Calu3 (cell line): ENCODE measurements around the gene SLC38A1. TPM values are rescaled to one million over a fixed set of nuclear protein-coding genes. Genes with fewer than 3 reads are reported as not detected.

ENCODE experiments used
- BruUV-seq: library from RNA; stranded (reverse); fragments of 400-500 nt; replicated peaks from 2 replicates; lab custom pipeline; 2021; lab: Mats Ljungman, UMichigan
- CTCF ChIA-PET: fragments of 300-600 bp; sonication (Branson Sonifier 250); formaldehyde crosslinking; loops from one replicate; lab custom pipeline; 2022; ENCODE audit warnings: antibody characterized with exemption; lab: Charles Lee
- DNase-seq: peaks from one replicate; pipeline ENCODE4 v3.0.0; 2022
- H3K27ac Mint-ChIP-seq: one replicate; pipeline ENCODE4 v1.8.0; 2022; ENCODE audit warnings: mixed read lengths; ENCODE audit not compliant: unreplicated experiment
- H3K27me3 Mint-ChIP-seq: one replicate; pipeline ENCODE4 v1.8.0; 2022; ENCODE audit warnings: mixed read lengths; ENCODE audit not compliant: unreplicated experiment
- H3K36me3 Mint-ChIP-seq: one replicate; pipeline ENCODE4 v1.8.0; 2022; ENCODE audit warnings: mild to moderate bottlenecking, moderate library complexity, mixed read lengths; ENCODE audit not compliant: insufficient read depth, unreplicated experiment
- H3K4me1 Mint-ChIP-seq: one replicate; pipeline ENCODE4 v1.8.0; 2022; ENCODE audit warnings: mild to moderate bottlenecking, low read depth, mixed read lengths; ENCODE audit not compliant: unreplicated experiment
- H3K4me3 Mint-ChIP-seq: one replicate; pipeline ENCODE4 v1.8.0; 2022; ENCODE audit warnings: mild to moderate bottlenecking, low read depth, moderate library complexity, mixed read lengths; ENCODE audit not compliant: unreplicated experiment
- H3K9me3 Mint-ChIP-seq: one replicate; pipeline ENCODE4 v1.8.0; 2022; ENCODE audit warnings: low read depth, mixed read lengths; ENCODE audit not compliant: unreplicated experiment
- CTCF ChIP-seq: fragments of 200-600 bp; IDR thresholded peaks from one replicate; pipeline ENCODE4 v1.8.0; 2022; ENCODE audit warnings: antibody characterized with exemption; ENCODE audit not compliant: unreplicated experiment
- intact Hi-C: fragments of 100-400 bp; cut with micrococcal nuclease; formaldehyde crosslinking; loops from one replicate; pipeline ENCODE4 v1.10.0; 2022; ENCODE audit not compliant: unreplicated experiment
- total RNA-seq: library from RNA; stranded (reverse); gene quantifications from 2 replicates; pipeline ENCODE4 v1.2.3, GENCODE V29; 2022

SLC38A1 gene
- total RNA-seq, 1 experiment from 2014 or later: 132 TPM

- TF ChIP-seq CTCF: no peak
- H3K36me3 Mint-ChIP-seq: no peaks in the 10 kb centered on the region
- BruUV-seq: no TSS peak
- H3K27me3 Mint-ChIP-seq: no peaks in the 10 kb centered on the region
- H3K9me3 Mint-ChIP-seq: no peaks in the 10 kb centered on the region
- H3K4me1 Mint-ChIP-seq: peaks cover 8% of the 10 kb centered on the region
- no peak for DNase-seq
- H3K4me3 Mint-ChIP-seq: no peak overlapping the region
- no peak overlapping the region for H3K27ac Mint-ChIP-seq
- CTCF ChIA-PET: interaction anchor here (0.6 kb wide), 1 partner anchor 475 kb away, joined by 4 read pairs; no protein-coding TSS in a partner anchor
- intact Hi-C loops: loop anchor here (1.0 to 10.0 kb wide), 3 partner anchors 525 to 872 kb away; no protein-coding TSS in a partner anchor
These were observed 118.9 kb downstream of the SLC38A1 start for GRCh38 chr12:46149905-46150304.

- H3K9me3 Mint-ChIP-seq: no peaks in the 10 kb centered on the region
- H3K36me3 Mint-ChIP-seq: no peaks in the 10 kb centered on the region
- no peaks in the 10 kb centered on the region for H3K27me3 Mint-ChIP-seq
- no peak for TF ChIP-seq CTCF
- BruUV-seq: no TSS peak
- CTCF ChIA-PET: no interaction called here
- intact Hi-C loops: no loop called here
- no peak for DNase-seq
- peaks cover 8% of the 10 kb centered on the region for H3K4me1 Mint-ChIP-seq
- H3K4me3 Mint-ChIP-seq: no peak overlapping the region
- no peak overlapping the region for H3K27ac Mint-ChIP-seq
These were observed 119.8 kb downstream of the SLC38A1 start for GRCh38 chr12:46149079-46149464.

- no TSS peak for BruUV-seq
- Mint-ChIP-seq H3K4me3 (no peak overlapping the region), H3K27ac (no peak overlapping the region), H3K36me3 (no peaks in the 10 kb centered on the region), H3K4me1 (peaks cover 8% of the 10 kb centered on the region), H3K9me3 (no peaks in the 10 kb centered on the region), H3K27me3 (no peaks in the 10 kb centered on the region)
- no peak for DNase-seq
- CTCF ChIA-PET: no interaction called here
- intact Hi-C loops: no loop called here
- TF ChIP-seq CTCF: no peak
These were observed 120.3 kb downstream of the SLC38A1 start for GRCh38 chr12:46148327-46149078.

- intact Hi-C loops: no loop called here
- no peak overlapping the region for H3K4me3 Mint-ChIP-seq
- no peaks in the 10 kb centered on the region for H3K36me3 Mint-ChIP-seq
- CTCF ChIA-PET: no interaction called here
- H3K9me3 Mint-ChIP-seq: no peaks in the 10 kb centered on the region
- no peaks in the 10 kb centered on the region for H3K27me3 Mint-ChIP-seq
- TF ChIP-seq CTCF: no peak
- peaks cover 8% of the 10 kb centered on the region for H3K4me1 Mint-ChIP-seq
- BruUV-seq: no TSS peak
- no peak overlapping the region for H3K27ac Mint-ChIP-seq
- DNase-seq: no peak
These were observed 121.7 kb downstream of the SLC38A1 start for GRCh38 chr12:46147144-46147543.
